Heart right ventricle (tissue), 16 donors: Measurements from ENCODE around the gene AGPAT4. TPM values are rescaled to one million over a fixed set of nuclear protein-coding genes. Genes with fewer than 3 reads are reported as not detected.

Source experiments
- ATAC-seq, 8 donors: fragments of 200-7000 bp; cut with Tn5 transposase; one replicate each; pipeline ENCODE4 v1.9.1; 2020; ENCODE audit warnings: mild to moderate bottlenecking in 8 of 8, moderate library complexity in 8 of 8, moderate number of reproducible peaks in 1 of 8
- DNase-seq, 2 donors: peaks; one replicate each; pipeline ENCODE4 v3.0.0-alpha.2; 2020
- H3K27ac ChIP-seq, 10 donors: fragments of 200-600 bp; sonication (generic) in 2 of 10; one replicate each; pipeline versions ENCODE4 v1.5.0 to v1.8.0; 2020 to 2022; ENCODE audit warnings: mild to moderate bottlenecking in 3 of 10
- H3K27me3 ChIP-seq, 7 donors: fragments of 200-600 bp; one replicate each; pipeline ENCODE4 v1.8.0; 2021 to 2022; ENCODE audit warnings: mild to moderate bottlenecking in 2 of 7
- H3K36me3 ChIP-seq, 9 donors: fragments of 200-600 bp; sonication (generic) in 1 of 9; one replicate each; pipeline versions ENCODE4 v1.5.0 to v1.8.0; 2020 to 2022; ENCODE audit warnings: mild to moderate bottlenecking in 2 of 9
- H3K4me1 ChIP-seq, 9 donors: fragments of 200-600 bp; sonication (generic) in 1 of 9; one replicate each; pipeline versions ENCODE4 v1.5.0 to v1.8.0; 2020 to 2022; ENCODE audit warnings: mild to moderate bottlenecking in 4 of 9
- H3K4me3 ChIP-seq, 10 donors: fragments of 200-600 bp; sonication (generic) in 2 of 10; one replicate each; pipeline versions ENCODE4 v1.5.0 to v1.8.0; 2020 to 2022; ENCODE audit warnings: mild to moderate bottlenecking in 7 of 10, moderate library complexity in 2 of 10
- H3K9me3 ChIP-seq, 11 donors: fragments of 200-600 bp in 10 of 11; sonication (generic) in 2 of 11; one replicate each; pipeline versions ENCODE4 v1.5.0 to v1.8.0; 2013 to 2022; ENCODE audit warnings: mild to moderate bottlenecking in 2 of 11, control low read depth in 1 of 11, moderate library complexity in 1 of 11
- CTCF ChIP-seq, 9 donors: fragments of 200-600 bp; sonication (generic) in 2 of 9; IDR thresholded peaks; one replicate each; pipeline versions ENCODE4 v1.5.0 to v1.8.0; 2021 to 2022; ENCODE audit warnings: antibody characterized with exemption in 9 of 9, mild to moderate bottlenecking in 5 of 9, moderate library complexity in 1 of 9
- WGBS, 2 donors: extraction: QIAGEN DNeasy Blood & Tissue Kit; methylation state at CpG; one replicate each; pipeline ENCODE4 v1.1.7; 2013; ENCODE audit warnings: inconsistent platforms in 1 of 2; 5-methylcytosine and 5-hydroxymethylcytosine counted together
- intact Hi-C, 10 donors: fragments of 100-400 bp; cut with DNase I; formaldehyde crosslinking; loops; one replicate each; pipeline versions ENCODE4 v1.11.1 to v1.14.2; 2022
- polyA plus RNA-seq, 2 donors: library from polyadenylated mRNA; stranded (reverse); fragments of 200-250 nt; gene quantifications; one replicate each; pipeline ENCODE4 v1.2.3, GENCODE V29; 2013
- total RNA-seq, 10 donors: library from RNA; stranded (reverse); fragmentation: NEBNext Ultra II Directional in 3 of 10; extraction: Animal tissue kit (Norgen Biotek cat#: 25700) in 3 of 10; gene quantifications; one replicate each; pipeline versions ENCODE4 v1.2.1 to v1.2.4, GENCODE V29; 2021 to 2023
- donor health status: Arrhythmogenic right ventricular cardiomyopathy.
- donor health status: ischemic (EF 13 %, LVEDD 7.1; RV severe dilation, severe dysfunction).
- donor health status: healthy with polysubstance abuse.
- donor health status: DM: no; HTN: yes; CAD: no.
- donor health status: DM: no; HTN: no; CAD: no.
- donor health status: ischemic (EF 25% LVEDD 6.9; RV normal size, moderate dysfunction).
- donor health status: ischemic (EF 25% LVEDD 5.7; RV mildly dilated, moderate dysfunction).
- donor health status: healthy.
- donor health status: DM: yes; HTN: yes; CAD: no.
- donor health status: Ischemic cardiomyopathy.
- donor health status: ischemic (EF 35%, LVEDD 5.7; RV mildly dilated, moderate dysfunction).
- donor health status: nonischemic (EF 11% LVEDD 7.7; RV severe dilation, severe dysfunction).
- donor health status: DM: yes; HTN: yes; CAD: no.
- donor health status: PGD.
- donor health status: ischemic (EF 29% LVEDD 5.4; RV normal size, mild dysfunction).
- donor health status: nonischemic (EF 23%, LVEDD 6.1; RV moderate dilation, normal function).

The AGPAT4 gene
- total and polyA plus RNA-seq, 12 donors: 1.2 to 3.8 (median 1.6) TPM

DNA sequence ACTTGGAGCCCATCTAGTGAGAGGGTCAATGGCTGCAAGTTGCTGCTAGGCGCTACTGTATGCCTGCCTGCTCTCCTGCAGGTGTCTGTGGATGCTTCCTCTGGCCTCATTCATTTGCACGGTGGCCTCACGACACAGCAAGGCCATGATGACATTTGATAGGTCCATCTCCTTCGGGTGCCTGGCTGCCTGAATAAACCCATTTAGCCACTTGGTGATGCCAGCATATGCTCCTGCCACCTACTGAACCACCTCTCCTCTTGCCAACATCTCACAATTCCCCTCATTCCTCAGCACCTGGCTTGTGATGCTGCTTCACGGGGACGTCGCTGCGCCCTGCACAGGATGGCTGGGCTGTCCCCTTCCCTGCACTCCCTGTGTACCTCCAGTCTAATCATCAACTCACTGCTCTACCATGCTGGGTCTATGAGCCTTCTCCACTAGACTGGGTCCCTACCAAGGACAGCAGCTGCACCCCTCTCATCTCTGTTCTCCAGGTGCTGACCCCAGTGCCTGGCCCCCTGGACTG, 51.1 kb downstream of the AGPAT4 start:
- intact Hi-C loops: no loop called here
- 96 to 98% methylated on average over 8 of the region's 8 CpGs for WGBS, 2 donors

DNA sequence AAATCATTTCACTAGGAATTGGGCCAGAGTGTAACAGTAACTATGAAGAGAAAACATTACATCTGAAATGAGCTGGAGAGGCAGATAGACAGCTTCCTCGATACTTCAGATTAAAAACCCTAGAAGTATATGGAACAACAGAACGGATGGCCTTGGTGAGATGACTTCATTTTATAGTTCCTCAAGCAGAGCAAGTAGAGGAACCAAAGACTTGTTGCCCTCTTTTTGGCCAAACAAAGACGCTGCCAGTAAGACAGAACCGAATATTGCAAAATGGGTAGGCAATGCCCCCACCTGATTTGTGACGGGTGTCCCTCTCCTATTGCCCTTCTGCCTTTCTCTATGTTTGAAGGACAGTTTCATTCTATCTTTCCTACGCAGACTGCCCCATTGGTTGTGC, 53.5 kb downstream of the AGPAT4 start:
- no peak for TF ChIP-seq CTCF (IDR thresholded peaks at IDR 0.05)

More for the DNA sequence above, 51.1 kb downstream of the AGPAT4 start:
- no peaks in the 10 kb centered on the region for H3K27me3 ChIP-seq
- DNase-seq (no peak), ATAC-seq (no peak)
- no peaks in the 10 kb centered on the region for H3K36me3 ChIP-seq
- H3K4me3 ChIP-seq: no peak overlapping the region
- H3K4me1 ChIP-seq: peaks cover 0 to 23% (median 12%) of the 10 kb centered on the region in 9 donors
- H3K27ac ChIP-seq: no peak overlapping the region
- no peaks in the 10 kb centered on the region for H3K9me3 ChIP-seq
- no peak for TF ChIP-seq CTCF (IDR thresholded peaks at IDR 0.05)

GRCh38 chr6:161219680-161220079, 54.2 kb downstream of the AGPAT4 start:
- Histone ChIP-seq H3K4me1 (no peaks in the 10 kb centered on the region), H3K27me3 (no peaks in the 10 kb centered on the region), H3K27ac (no peak overlapping the region), H3K4me3 (no peak overlapping the region), H3K9me3 (peaks cover 0 to 10% (median 0%) of the 10 kb centered on the region in 11 donors), H3K36me3 (no peaks in the 10 kb centered on the region)
- DNase-seq: no peak
- intact Hi-C loops: no loop called here
- 91 to 92% methylated on average over 2 of the region's 2 CpGs for WGBS, 2 donors
- ATAC-seq: no peak
- TF ChIP-seq CTCF (IDR thresholded peaks at IDR 0.05): no peak

More for the DNA sequence above, 53.5 kb downstream of the AGPAT4 start:
- H3K9me3 ChIP-seq: peaks cover 0 to 9% (median 0%) of the 10 kb centered on the region in 11 donors
- H3K36me3 ChIP-seq: no peaks in the 10 kb centered on the region
- H3K4me1 ChIP-seq: peaks cover 0 to under 1% (median 0%) of the 10 kb centered on the region in 9 donors
- 94 to 100% methylated on average over 6 of the region's 6 CpGs for WGBS, 2 donors
- H3K27me3 ChIP-seq: no peaks in the 10 kb centered on the region
- no peak overlapping the region for H3K27ac ChIP-seq
- DNase-seq (no peak), ATAC-seq (no peak)
- intact Hi-C loops: no loop called here
- no peak overlapping the region for H3K4me3 ChIP-seq

DNA sequence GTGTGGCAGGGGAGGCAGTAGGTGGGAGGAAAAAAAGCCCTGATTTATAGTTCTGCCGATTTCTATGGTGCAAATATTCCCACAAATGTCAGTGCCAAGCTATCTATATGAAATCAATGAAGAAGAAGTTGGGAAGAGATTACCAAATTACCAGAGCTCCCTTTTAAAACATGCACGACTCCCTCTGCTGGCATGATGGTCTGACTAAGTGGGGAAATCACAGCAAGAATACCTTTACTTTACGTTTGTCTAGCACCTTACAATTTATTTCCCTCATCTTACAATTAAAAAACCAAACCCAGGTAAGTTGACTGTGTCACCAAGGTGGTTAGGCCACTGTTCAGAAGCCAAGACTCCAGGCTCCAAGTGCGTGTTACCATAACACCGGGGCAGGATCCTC, 55.6 kb downstream of the AGPAT4 start:
- no peak overlapping the region for H3K4me3 ChIP-seq
- TF ChIP-seq CTCF (IDR thresholded peaks at IDR 0.05): no peak
- 94 to 99% methylated on average over 5 of the region's 5 CpGs for WGBS, 2 donors
- no peaks in the 10 kb centered on the region for H3K36me3 ChIP-seq
- ATAC-seq: no peak
- peaks cover 0 to 10% (median 0%) of the 10 kb centered on the region in 11 donors for H3K9me3 ChIP-seq
- intact Hi-C loops: no loop called here
- no peak overlapping the region for H3K27ac ChIP-seq
- no peaks in the 10 kb centered on the region for H3K27me3 ChIP-seq
- H3K4me1 ChIP-seq: no peaks in the 10 kb centered on the region
- no peak for DNase-seq
